AG04450 (cell line): ENCODE results near the gene CKS1B. TPM values are rescaled to one million over a fixed set of nuclear protein-coding genes. Genes with fewer than 3 reads are reported as not detected.

Experiments
- CTCF ChIA-PET: fragments of 300-600, 350-600 bp; formaldehyde crosslinking; extraction: SDS; loops from one replicate; lab custom pipeline; 2022; ENCODE audit warnings: antibody characterized with exemption, inconsistent platforms; lab: Charles Lee
- POLR2A ChIA-PET: fragments of 350-600 bp; formaldehyde crosslinking; extraction: SDS; loops from one replicate; lab custom pipeline; 2021; ENCODE audit warnings: antibody characterized with exemption, inconsistent platforms; lab: Yijun Ruan, JAX
- DNase-seq: peaks from one replicate; pipeline ENCODE4 v3.0.0-alpha.2; 2011; ENCODE audit warnings: low read depth, low spot score
- H3K27ac ChIP-seq: one replicate; pipeline ENCODE4 v1.5.1; 2012; ENCODE audit warnings: low read depth, low read length, control low read depth
- H3K27me3 ChIP-seq: one replicate; pipeline ENCODE4 v1.6.0; 2012; ENCODE audit warnings: low read length; ENCODE audit not compliant: control insufficient read depth, insufficient read depth
- H3K4me3 ChIP-seq: 2 replicates; pipeline ENCODE4 v1.5.1; 2011; ENCODE audit warnings: mild to moderate bottlenecking, low read depth, low read length, control low read depth
- H3K9me3 ChIP-seq: 2 replicates; pipeline ENCODE4 v1.5.1; 2012; ENCODE audit warnings: low read length; ENCODE audit not compliant: control insufficient read depth, insufficient read depth
- polyA plus RNA-seq: library from polyadenylated mRNA; depleted of rRNA; stranded (reverse); fragments of >200 nt; gene quantifications from 2 replicates; pipeline ENCODE4 v1.2.3, GENCODE V29; 2011
- TF ChIP-seq, protein P1 (sequence below): IDR thresholded peaks from 2 replicates; pipeline ENCODE4 v1.5.1; 2011; ENCODE audit warnings: low read depth, low read length, control low read depth, inconsistent platforms

The CKS1B gene
- polyA plus RNA-seq, 1 experiment: 81.3 TPM

DNA sequence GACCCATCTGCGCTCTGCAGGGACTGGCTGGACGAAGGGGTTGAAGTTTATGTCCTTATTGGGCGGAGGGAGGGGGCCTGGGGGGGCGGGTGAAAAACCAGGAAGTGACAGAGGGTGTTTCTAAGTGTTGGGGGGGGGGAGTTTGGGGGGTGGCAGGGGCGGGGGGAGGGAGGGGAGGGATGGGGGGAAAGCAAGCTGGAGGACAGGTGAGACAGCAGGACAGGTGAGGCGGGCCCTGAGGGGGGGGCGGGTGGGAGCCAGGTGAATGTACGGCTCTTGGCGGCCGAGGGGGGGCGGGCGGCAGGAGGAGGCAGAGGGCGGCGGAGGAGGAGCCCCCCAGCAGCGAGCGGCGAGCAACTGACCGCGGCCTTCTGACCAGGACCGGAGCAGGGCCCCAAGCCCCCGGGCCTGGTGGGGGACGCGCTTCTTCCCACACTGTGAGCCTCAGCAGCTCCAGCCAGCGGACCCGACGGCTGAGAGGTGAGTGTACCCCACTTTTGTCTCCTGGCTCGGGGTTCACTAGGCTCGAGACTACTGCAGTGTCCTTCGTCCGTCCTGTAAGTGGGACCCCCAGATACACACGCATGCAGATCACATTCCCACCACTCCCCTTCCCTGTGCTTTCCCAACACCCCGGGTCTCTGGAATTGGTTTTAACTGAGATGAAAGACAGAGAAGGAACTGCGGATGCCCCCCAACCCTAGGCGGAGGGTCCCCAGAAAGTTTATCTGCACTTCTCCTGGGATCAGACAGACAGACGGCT is 28.2 kb downstream of the CKS1B start, which contains the start of gene ZBTB7B:
Gene ZBTB7B, plus strand, starts transcription at position 339 of the 763 bp plus-strand sequence. CDS start 11,859 bp downstream, outside the sequence.
- TF ChIP-seq, protein P1, sequence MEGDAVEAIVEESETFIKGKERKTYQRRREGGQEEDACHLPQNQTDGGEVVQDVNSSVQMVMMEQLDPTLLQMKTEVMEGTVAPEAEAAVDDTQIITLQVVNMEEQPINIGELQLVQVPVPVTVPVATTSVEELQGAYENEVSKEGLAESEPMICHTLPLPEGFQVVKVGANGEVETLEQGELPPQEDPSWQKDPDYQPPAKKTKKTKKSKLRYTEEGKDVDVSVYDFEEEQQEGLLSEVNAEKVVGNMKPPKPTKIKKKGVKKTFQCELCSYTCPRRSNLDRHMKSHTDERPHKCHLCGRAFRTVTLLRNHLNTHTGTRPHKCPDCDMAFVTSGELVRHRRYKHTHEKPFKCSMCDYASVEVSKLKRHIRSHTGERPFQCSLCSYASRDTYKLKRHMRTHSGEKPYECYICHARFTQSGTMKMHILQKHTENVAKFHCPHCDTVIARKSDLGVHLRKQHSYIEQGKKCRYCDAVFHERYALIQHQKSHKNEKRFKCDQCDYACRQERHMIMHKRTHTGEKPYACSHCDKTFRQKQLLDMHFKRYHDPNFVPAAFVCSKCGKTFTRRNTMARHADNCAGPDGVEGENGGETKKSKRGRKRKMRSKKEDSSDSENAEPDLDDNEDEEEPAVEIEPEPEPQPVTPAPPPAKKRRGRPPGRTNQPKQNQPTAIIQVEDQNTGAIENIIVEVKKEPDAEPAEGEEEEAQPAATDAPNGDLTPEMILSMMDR: no peak
- CTCF ChIA-PET: interaction anchor here (0.6 to 1.0 kb wide), 4 partner anchors 15 to 43 kb away, joined by 3 to 7 read pairs (median 4); no protein-coding TSS in a partner anchor
- no peaks in the 10 kb centered on the region; the same call in 1 of the 2 replicates for H3K9me3 ChIP-seq
- H3K27ac ChIP-seq: peak within 1 kb of the TSS; percentile 84
- no peaks in the 10 kb centered on the region for H3K27me3 ChIP-seq
- POLR2A ChIA-PET: interaction anchor here (1.3 kb wide), 1 partner anchor 15 kb away, joined by 4 read pairs; no protein-coding TSS in a partner anchor
- peak within 1 kb of the TSS; percentile 94 for H3K4me3 ChIP-seq
- DNase-seq: no peak

DNA sequence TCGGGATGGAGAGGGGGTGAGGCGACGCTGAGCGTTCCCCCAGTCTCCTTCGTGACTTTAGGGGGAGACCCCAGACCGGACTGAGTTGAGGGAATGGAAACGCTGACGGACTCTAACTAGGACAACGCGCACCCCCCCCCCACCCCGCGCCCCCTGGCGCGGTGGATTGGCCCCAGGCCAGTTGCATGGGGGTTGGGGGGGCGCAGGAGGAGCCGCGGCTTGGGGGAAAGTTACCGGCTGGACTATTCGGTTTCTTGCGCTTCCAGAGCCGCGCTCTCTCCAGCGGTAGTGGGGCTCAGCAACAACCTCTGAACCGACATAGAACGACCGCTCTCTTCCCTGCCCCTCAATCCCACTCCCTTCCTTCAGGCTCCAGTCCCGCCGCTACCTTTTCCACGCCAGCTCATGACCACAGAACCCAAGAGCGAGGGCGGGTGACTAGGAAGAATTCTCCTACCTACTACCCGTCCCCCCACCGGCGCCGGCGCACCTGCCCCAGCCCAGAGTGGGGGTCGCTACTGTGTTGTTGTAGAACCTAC is 28.8 kb downstream of the CKS1B start:
- TF ChIP-seq, protein P1: no peak
- H3K9me3 ChIP-seq: no peaks in the 10 kb centered on the region; the same call in 1 of the 2 replicates
- peak overlapping the region; percentile 70 for H3K27ac ChIP-seq
- H3K4me3 ChIP-seq: peak overlapping the region; percentile 94
- no peak for DNase-seq
- ChIA-PET POLR2A (interaction anchor here (1.3 to 1.5 kb wide), 2 partner anchors 14 to 30 kb away, joined by 4 to 11 read pairs; no protein-coding TSS in a partner anchor), CTCF (interaction anchor here (0.7 kb wide), 1 partner anchor 14 kb away, joined by 3 read pairs; no protein-coding TSS in a partner anchor)
- H3K27me3 ChIP-seq: no peaks in the 10 kb centered on the region

DNA sequence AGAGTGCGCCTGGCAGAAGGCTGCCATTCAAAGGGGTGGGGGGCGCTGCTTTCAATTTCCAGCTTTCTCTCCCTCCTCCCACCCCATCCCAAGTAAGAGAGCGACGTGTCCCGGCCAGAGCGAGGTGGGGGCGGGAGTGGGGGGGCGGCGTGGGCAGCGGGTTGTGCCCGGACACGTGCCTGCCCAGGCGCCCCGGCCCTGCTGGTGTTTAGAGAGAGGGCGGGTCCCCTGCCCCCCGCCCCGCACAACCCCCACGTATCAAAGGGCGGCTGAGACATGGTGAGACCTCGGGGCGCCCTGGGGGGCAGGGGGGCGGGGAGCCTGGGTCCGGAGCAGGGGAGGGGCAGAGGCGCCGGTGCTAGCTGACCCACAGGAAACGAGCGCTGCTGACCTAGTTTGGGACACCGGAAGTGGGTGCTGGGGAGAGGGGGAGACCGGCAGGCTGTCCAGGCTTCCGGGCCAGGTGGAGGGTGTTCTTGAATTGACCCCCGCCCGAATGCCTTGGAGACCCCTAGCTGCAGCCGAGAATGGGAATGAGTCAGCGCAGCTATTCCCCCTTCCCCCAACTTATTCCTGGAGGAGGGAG is 29.4 kb downstream of the CKS1B start:
- Histone ChIP-seq H3K27ac (peak overlapping the region; percentile 70), H3K27me3 (no peaks in the 10 kb centered on the region), H3K4me3 (peak overlapping the region; percentile 94), H3K9me3 (no peaks in the 10 kb centered on the region; the same call in 1 of the 2 replicates)
- CTCF ChIA-PET: interaction anchor here (0.7 kb wide), 1 partner anchor 14 kb away, joined by 3 read pairs; no protein-coding TSS in a partner anchor
- POLR2A ChIA-PET: interaction anchor here (1.3 to 1.5 kb wide), 2 partner anchors 13 to 30 kb away, joined by 4 to 11 read pairs; no protein-coding TSS in a partner anchor
- TF ChIP-seq, protein P1: no peak
- DNase-seq: no peak

DNA sequence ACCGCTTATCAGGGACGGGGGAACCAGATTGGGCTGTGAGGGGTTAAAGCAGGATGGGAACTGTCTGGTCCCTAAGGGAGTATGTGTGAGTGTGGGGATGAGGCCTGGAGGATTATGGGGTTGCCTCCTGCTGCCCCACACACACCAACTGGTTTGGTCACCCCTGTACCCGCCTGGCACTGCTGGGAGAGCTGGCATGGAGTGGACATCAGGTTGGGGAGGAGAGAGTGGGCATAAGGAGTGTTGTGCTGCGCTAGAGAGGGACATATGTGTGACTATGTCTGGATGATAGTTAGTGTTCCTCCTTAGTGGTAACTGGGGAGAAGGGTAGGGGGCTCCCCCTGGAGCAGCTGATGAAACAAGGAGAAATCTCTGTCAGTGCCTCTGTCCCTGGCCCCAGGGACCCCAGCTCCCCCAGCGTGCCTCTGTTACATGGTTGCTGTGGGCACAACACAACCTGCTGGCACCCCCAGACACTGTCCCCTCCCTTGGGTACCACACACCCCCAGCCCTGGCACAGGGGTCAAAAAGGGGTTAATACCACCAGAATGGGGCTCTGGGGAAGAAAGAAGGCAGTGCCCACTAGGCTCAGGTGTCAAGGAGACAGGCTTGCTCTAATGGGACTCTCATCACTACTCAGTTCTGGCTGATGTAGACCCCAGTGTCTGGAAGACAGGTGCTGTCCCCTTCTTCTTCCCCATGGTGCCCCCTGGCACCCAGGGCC is 30.0 kb downstream of the CKS1B start:
- Histone ChIP-seq H3K27ac (peak overlapping the region; percentile 61), H3K27me3 (no peaks in the 10 kb centered on the region), H3K4me3 (peak overlapping the region; percentile 94), H3K9me3 (no peaks in the 10 kb centered on the region; the same call in 1 of the 2 replicates)
- no peak for DNase-seq
- ChIA-PET CTCF (no interaction called here), POLR2A (interaction anchor here (0.7 to 1.5 kb wide), 3 partner anchors 13 to 31 kb away, joined by 3 to 11 read pairs (median 4); no protein-coding TSS in a partner anchor)
- TF ChIP-seq, protein P1: no peak
